ENCODE results near the gene UTP3. TPM values are rescaled to one million over a fixed set of nuclear protein-coding genes. Genes with fewer than 3 reads are reported as not detected.
"Not testable (repeated sequence)": the region's sequence is repeated elsewhere in the genome, so short reads cannot be mapped to it uniquely, and the experiment has no call there.

The UTP3 gene, protein sequence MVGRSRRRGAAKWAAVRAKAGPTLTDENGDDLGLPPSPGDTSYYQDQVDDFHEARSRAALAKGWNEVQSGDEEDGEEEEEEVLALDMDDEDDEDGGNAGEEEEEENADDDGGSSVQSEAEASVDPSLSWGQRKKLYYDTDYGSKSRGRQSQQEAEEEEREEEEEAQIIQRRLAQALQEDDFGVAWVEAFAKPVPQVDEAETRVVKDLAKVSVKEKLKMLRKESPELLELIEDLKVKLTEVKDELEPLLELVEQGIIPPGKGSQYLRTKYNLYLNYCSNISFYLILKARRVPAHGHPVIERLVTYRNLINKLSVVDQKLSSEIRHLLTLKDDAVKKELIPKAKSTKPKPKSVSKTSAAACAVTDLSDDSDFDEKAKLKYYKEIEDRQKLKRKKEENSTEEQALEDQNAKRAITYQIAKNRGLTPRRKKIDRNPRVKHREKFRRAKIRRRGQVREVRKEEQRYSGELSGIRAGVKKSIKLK
- total RNA-seq (2014; rRNA removed; shearing (Covaris generic)) (34.0 and 51.5 TPM in 2 replicates), total RNA-seq (2022) (54.8 and 57.8 TPM in 2 replicates), Bru-seq, nascent RNA (percentile 99 among the genes with signal in this experiment), BruChase-seq, experiment 1, labeled RNA remaining after a 6-hour chase (percentile 98 among the genes with signal in this experiment), BruChase-seq, experiment 2, labeled RNA remaining after a 2-hour chase (percentile 99 among the genes with signal in this experiment)
- long read RNA-seq, transcript UTP3-201 (1 exons, 2,073 nt), result major isoform, 39 of 39 reads
- long read RNA-seq, partial matches to known transcripts, result 0 of 39 reads
- long read RNA-seq, other reads (novel, unspliced or antisense), result 0 of 39 reads

DNA sequence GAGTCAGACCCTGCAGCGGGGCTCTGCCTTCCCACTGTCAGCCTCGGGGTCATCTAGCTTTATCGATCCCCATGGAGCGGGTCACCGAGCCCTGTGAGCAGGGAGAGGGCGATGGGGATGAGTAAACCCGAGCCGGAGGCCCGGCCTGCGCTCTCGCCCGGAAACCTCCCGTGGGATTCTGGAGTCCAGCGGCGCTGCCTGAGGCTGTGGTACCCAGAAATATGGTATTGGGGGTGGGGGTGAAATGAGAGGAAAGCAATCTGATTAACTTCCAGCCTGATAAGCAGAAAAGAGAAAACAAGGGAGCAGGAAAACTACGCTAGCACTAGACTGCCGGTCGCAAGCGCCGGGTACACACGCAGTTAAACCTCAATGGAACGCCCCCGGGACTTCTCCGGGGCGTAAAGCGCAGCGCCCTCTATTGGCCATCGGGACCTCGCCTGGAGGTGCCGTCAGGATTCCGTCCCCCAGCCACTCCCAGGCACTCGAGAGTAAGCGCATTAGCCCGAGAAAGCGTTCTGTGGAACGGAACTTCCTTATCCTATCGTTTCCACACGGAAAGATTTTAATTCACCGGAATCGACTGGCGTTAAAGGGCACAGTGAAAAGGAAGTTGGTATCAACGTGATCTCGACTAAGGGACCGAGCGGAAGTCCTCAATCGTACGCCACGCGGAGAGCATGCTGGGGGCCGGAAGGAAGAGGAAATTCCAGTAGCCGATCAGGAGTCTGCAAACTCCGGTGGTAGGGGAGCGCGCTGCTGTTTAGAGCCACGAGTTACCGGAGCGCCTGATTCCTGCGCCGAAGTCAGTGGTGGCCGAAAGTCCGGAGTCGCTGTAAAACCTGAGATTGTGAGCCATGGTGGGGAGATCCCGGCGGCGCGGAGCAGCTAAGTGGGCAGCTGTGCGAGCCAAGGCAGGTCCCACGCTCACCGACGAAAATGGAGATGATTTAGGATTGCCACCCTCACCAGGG is at the start of gene UTP3:
TSS of gene UTP3 (plus strand) at position 712 of the 974 bp plus-strand sequence. CDS start at position 858, 146 bp downstream.
- Histone ChIP-seq H3K79me2 (ENCODE audit: insufficient read depth, low read depth, low read length) (peaks cover 67% of the 10 kb centered on the region), H3K4me2 (ENCODE audit: low read length) (peak within 1 kb of the TSS; percentile 99), H2AFZ (ENCODE audit: low read length) (peak within 1 kb of the TSS; percentile 78; the same call in 1 of the 2 replicates), H3K9me2 (ENCODE audit: insufficient read depth, low read length) (no peaks in the 10 kb centered on the region), H3K9me3 (ENCODE audit: low read length) (no peaks in the 10 kb centered on the region), H3K4me1 (ENCODE audit: insufficient read depth, low read length, poor library complexity, severe bottlenecking) (peaks cover 60% of the 10 kb centered on the region), H4K20me1 (ENCODE audit: insufficient read depth, low read length) (peaks cover 20% of the 10 kb centered on the region), H3K27ac (ENCODE audit: low read depth, low read length, poor library complexity, severe bottlenecking) (peak within 1 kb of the TSS; percentile 84), H3K36me3 (ENCODE audit: insufficient read depth, low read length) (peaks cover 40% of the 10 kb centered on the region), H3K4me3 (ENCODE audit: low read depth, low read length, poor library complexity, severe bottlenecking) (peak within 1 kb of the TSS; percentile 88)
- intact Hi-C loops (cut with micrococcal nuclease; ENCODE audit: unreplicated experiment), result loop anchor here (1.0 to 5.0 kb wide), 6 partner anchors 16 to 239 kb away; partner anchors contain the start of gene GRSF1
- TF ChIP-seq EZH2phosphoT487 (IDR thresholded peaks at IDR 0.05; ENCODE audit: borderline replicate concordance, low read depth, low read length), result no peak
- TF ChIP-seq, protein P1, sequence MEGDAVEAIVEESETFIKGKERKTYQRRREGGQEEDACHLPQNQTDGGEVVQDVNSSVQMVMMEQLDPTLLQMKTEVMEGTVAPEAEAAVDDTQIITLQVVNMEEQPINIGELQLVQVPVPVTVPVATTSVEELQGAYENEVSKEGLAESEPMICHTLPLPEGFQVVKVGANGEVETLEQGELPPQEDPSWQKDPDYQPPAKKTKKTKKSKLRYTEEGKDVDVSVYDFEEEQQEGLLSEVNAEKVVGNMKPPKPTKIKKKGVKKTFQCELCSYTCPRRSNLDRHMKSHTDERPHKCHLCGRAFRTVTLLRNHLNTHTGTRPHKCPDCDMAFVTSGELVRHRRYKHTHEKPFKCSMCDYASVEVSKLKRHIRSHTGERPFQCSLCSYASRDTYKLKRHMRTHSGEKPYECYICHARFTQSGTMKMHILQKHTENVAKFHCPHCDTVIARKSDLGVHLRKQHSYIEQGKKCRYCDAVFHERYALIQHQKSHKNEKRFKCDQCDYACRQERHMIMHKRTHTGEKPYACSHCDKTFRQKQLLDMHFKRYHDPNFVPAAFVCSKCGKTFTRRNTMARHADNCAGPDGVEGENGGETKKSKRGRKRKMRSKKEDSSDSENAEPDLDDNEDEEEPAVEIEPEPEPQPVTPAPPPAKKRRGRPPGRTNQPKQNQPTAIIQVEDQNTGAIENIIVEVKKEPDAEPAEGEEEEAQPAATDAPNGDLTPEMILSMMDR (conservative IDR thresholded peaks at IDR 0.05; ENCODE audit: low read length), result peak; percentile 99
- ChIA-PET POLR2A (interaction anchor here (0.6 to 8.6 kb wide), 14 partner anchors 8 to 307 kb away, joined by 3 to 127 read pairs (median 5); partner anchors contain the start of gene JCHAIN), CTCF (ENCODE audit: unreplicated experiment) (interaction anchor here (0.9 kb wide), 1 partner anchor 11 kb away, joined by 4 read pairs; no protein-coding TSS in a partner anchor)
- BruUV-seq (replicated peaks), result TSS peak; percentile 99
- peak; percentile 96 for DNase-seq (ENCODE audit: low spot score)

DNA sequence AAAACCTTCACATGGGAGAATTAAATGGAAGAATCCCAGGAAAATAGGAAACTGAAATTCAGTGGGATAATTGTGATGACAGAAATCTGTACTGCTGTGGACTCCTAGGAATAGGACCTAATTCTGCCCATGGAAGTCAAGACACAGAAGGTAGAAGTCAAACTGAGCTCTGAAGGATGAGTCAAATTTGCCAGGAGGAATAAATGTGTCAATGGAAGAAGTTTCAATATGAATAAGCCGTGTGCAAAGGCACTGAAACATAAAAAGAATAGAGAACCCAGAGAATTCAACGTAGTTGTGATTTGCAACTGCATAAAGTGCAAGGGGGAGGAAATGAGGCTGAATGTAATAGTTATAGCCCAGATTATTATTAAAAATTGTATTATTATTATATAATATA is 48.1 kb upstream of the UTP3 start:
- Histone ChIP-seq H3K9me3 (ENCODE audit: low read length) (no peaks in the 10 kb centered on the region), H3K9me2 (ENCODE audit: insufficient read depth, low read length) (no peaks in the 10 kb centered on the region), H3K36me3 (ENCODE audit: insufficient read depth, low read length) (peaks cover 5% of the 10 kb centered on the region; the same call in 1 of the 2 replicates), H2AFZ (ENCODE audit: low read length) (no peak overlapping the region), H3K4me1 (ENCODE audit: insufficient read depth, low read length, poor library complexity, severe bottlenecking) (no peaks in the 10 kb centered on the region), H3K27ac (ENCODE audit: low read depth, low read length, poor library complexity, severe bottlenecking) (no peak overlapping the region), H4K20me1 (ENCODE audit: insufficient read depth, low read length) (no peaks in the 10 kb centered on the region), H3K4me3 (ENCODE audit: low read depth, low read length, poor library complexity, severe bottlenecking) (no peak overlapping the region), H3K79me2 (ENCODE audit: insufficient read depth, low read depth, low read length) (no peaks in the 10 kb centered on the region), H3K4me2 (ENCODE audit: low read length) (no peak overlapping the region)
- CTCF ChIA-PET (ENCODE audit: unreplicated experiment), result no interaction called here
- intact Hi-C loops (cut with micrococcal nuclease; ENCODE audit: unreplicated experiment), result no loop called here
- TF ChIP-seq, protein P1 (conservative IDR thresholded peaks at IDR 0.05; ENCODE audit: low read length), result no peak
- TF ChIP-seq EZH2phosphoT487 (IDR thresholded peaks at IDR 0.05; ENCODE audit: borderline replicate concordance, low read depth, low read length), result no peak
- DNase-seq (ENCODE audit: low spot score), result no peak
- BruUV-seq (replicated peaks), result no TSS peak
- POLR2A ChIA-PET, result interaction anchor here (0.8 kb wide), 1 partner anchor 11 kb away, joined by 6 read pairs; the partner anchor contains the start of gene ENAM

DNA sequence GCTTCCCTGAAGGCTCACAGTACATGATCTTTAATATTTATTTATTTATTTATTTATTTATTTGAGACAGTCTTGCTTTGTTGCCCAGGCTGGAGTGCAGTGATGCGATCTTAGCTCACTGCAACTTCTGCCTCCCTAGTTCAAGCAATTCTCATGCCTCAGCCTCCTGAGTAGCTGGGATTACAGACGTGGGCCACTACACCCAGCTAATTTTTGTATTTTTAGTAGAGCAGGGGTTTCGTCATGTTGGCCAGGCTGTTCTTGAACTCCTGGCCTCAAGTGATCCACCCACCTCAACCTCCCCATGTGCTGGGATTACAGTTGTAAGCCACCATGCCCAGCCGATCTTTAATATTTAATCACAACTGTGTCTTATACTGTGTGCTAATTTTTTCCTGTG is 37.6 kb upstream of the UTP3 start:
- not testable (repeated sequence) for H2AFZ ChIP-seq (ENCODE audit: low read length)
- peaks cover 14% of the 10 kb centered on the region; the same call in 1 of the 2 replicates for H3K79me2 ChIP-seq (ENCODE audit: insufficient read depth, low read depth, low read length)

More for the DNA sequence above, 37.6 kb upstream of the UTP3 start:
- POLR2A ChIA-PET, result interaction anchor here (0.8 to 1.2 kb wide), 3 partner anchors 10 to 38 kb away, joined by 3 read pairs; no protein-coding TSS in a partner anchor
- H4K20me1 ChIP-seq (ENCODE audit: insufficient read depth, low read length); H3K9me3 ChIP-seq (ENCODE audit: low read length); H3K4me3 ChIP-seq (ENCODE audit: low read depth, low read length, poor library complexity, severe bottlenecking); DNase-seq (ENCODE audit: low spot score); H3K9me2 ChIP-seq (ENCODE audit: insufficient read depth, low read length); BruUV-seq (replicated peaks); intact Hi-C loops (cut with micrococcal nuclease; ENCODE audit: unreplicated experiment); H3K4me2 ChIP-seq (ENCODE audit: low read length); CTCF ChIA-PET (ENCODE audit: unreplicated experiment): not testable (repeated sequence)
- peaks cover 30% of the 10 kb centered on the region for H3K4me1 ChIP-seq (ENCODE audit: insufficient read depth, low read length, poor library complexity, severe bottlenecking)
- peaks cover 60% of the 10 kb centered on the region for H3K36me3 ChIP-seq (ENCODE audit: insufficient read depth, low read length)
- peak overlapping the region; percentile 44 for H3K27ac ChIP-seq (ENCODE audit: low read depth, low read length, poor library complexity, severe bottlenecking)
